Activated naive CD4-positive, alpha-beta T cell treated with Interleukin-2 at 50 U/mL for 16 hours (primary cell): Measurements from ENCODE around the gene ERG.

ENCODE experiments used
- DNase-seq: peaks from one replicate; pipeline ENCODE4 v3.0.0-alpha.2; 2020

ERG gene

DNA sequence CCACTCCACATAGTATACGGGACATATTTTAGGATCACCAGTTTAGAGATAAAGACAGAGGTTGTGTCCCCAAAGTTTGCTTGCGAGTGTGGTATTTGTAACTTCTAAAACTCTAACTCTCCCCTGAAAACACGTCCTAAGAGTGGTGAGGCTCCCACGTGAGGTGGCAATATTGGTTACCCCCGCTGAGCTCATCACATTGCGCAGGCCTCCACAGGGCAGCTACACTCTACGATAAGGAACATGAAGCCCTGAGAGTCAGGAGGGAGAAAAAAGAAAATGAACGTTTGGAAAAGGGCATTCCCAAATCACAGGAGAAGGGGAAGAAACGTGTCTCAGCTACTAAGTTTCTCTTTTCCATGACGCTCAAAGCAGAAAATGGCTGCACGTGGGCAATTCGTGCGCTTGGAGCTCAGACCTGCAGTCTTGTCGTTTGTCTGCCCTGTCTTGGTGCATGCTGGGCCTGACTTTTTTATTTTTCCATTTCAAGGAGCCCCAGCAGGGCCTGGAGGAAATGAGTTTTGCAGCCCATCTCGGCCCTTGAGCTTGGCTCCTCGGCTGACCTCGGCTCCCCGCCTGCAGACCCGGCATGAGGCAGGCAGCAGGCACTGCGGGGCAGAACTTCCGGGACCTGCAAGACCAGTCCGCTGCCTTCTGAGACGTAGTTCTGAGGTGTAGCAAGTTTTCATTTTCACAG is 25.7 kb downstream of the ERG start:
- no peak for DNase-seq

DNA sequence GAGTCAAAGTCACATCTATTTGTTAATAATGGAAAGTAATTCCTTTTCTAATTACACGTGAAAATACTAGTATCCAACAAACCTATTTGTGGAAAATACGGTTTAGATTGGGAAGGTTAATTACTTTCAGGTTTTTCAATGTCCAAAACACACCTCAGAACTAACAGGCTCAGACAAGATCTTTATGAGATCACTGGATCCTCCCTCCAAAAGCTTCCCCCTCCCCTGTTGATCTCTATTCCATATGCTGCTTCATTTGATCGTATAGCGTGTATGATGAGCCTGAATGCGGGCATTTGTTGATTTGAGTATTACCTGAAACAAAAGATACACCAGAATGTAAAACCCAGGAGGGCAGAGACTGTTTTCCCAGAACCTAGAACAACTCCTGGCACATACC is 26.5 kb downstream of the ERG start:
- DNase-seq = no peak

DNA sequence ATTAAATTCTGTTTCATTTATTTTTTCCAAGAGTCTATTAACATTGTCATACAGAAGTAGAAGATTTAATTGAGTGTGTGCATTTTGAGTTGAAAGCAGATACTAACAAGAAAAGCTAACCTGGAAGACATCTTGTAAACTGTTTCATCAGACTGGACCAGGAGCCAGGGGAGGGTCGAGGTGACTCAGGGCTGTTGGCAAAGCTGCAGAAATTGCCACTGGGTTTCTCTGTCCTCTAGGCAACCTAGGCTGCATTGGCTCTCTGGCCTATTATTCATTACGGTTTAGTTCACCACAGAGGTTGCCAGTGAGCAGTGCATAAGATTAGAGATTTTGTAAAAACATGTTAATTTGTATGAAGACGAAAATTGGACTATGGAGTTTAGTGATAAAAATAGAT is 27.5 kb downstream of the ERG start:
- no peak for DNase-seq

DNA sequence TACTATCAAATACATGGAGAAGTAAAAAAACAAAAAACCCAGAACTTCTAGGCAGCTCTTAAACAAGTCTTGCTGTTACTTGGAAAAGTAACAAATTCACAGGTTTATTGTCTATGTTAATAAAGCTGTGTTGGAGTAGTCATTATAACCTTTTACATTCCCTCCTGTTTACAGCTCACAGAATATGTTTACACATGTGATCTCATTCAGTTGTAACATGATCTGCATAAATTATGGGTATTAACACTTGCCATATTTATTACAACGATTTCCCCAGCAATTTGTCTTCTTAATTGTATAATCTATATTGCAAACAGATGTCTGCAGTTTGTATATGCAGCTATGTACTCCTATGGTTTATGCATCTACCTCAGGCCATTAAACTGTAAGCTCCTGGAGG is 28.6 kb downstream of the ERG start:
- no peak for DNase-seq

DNA sequence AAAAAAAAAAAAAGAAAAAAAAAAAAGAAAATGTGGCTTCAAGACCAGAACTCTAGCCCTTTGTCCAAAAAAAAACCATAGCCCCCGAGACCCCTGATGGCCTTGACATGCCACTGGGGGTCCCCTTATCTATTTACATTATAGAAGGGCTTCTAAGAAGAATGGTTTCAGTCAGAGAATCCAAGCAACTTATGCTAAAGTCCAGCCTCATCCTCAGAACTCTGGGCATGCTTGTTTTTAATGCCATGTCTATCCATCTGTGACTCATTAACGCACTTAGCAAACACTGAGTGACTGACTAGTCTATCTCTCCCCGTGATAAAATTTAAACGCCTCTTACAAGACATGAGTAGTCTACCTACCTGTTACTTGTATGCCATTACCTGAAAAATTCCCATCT is 29.3 kb downstream of the ERG start:
- DNase-seq = no peak

DNA sequence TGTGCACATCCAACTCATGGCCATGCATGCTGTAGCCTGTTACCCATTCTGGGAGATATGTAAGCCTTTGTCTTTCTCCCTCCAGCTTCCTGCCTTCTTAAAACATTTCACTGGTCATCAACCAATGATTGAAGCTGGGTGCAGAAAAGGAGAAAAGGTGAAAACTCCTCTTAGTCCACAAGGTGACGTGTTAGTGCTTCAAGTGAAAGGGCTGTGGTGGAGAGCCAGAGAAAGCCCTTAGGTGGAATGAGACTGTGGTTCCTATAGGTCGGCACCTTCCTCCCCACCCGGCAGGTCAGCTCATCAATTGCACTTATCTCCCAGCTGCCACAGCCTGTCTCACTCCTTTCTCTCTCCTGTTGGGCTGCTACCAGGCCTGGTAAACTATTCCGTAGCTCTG is 30.4 kb downstream of the ERG start:
- DNase-seq = no peak

DNA sequence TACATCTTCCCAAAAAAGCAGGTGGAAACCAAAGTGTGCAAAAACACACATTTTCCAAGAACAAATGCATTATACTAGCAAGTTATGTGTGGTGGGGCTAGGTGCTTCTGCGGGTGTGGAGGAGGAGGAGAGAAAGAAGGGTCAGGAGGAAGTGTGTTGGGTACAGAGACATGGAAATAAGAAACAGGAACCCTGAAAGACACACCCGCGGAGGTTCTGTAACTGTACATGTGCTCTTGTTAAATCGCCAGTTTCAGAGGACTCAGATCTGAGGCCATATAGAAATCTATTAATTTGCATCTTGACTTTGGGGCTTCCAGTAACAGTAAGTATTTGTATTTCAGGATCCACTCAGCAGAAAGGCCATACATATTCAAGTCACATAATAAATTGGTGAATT is 30.9 kb downstream of the ERG start:
- DNase-seq = no peak

DNA sequence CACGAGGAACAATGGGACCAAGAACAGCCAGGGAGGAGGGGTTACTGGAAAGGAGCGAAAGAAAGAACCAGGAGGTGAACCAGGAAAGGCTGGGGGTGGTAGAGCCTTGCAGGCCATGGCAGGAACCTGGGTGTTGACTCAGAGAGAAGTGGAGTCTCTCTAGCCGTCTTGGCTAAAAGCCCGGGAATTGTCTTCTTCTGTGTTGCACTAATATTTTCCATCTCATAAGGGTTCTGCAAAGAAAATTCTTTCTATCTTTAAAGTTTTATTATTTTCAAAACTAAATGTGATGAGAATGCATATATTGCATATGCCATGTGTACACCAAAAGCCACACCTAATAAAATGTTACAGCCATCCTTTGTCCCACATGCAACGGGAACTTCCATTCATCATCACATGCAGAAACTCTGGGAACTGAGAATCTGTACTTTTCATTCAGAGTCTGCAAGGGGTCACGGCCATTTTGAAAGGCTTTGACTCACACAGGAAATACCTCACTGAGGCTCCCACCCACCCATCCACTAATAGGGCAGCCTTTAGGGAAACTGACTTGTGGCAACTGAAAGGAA is 38.0 kb downstream of the ERG start:
- no peak for DNase-seq

DNA sequence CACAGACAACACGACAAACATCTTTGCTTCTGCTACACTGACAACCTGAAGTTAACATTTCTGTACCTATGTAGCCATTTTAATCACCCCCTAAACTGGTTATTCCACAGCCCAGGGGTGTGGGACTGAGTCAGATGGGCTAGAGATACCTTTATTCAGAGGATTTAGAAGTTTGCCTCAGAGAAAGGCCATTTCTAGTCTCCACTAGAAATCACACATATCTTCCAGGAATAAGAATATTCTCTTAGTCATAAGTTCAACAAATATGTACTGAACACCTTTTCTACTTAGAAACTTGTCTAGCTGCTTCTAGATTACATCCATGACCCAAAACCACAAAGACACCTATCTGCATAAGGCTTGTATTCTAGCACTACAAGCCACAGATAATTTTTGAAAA is 38.8 kb downstream of the ERG start:
- no peak for DNase-seq

DNA sequence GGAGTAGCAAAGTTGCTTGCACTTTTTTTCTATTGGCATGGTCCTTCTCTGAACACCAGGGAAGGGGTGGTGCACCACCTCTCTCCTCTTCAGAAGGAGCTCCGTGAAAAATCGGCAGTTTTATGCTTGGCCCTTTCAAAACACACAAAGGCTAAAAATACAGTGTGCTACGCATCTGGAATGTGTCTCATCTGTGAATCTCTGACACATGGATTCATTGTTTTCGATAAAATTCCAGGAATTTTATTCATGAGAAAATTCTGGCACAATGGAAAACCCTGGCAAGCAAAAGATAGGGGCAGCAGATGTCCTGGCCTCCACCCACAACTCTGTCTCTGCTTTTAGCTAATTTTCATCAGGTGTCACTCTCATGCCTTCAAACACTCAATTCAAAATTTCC is 42.9 kb downstream of the ERG start:
- DNase-seq = no peak

DNA sequence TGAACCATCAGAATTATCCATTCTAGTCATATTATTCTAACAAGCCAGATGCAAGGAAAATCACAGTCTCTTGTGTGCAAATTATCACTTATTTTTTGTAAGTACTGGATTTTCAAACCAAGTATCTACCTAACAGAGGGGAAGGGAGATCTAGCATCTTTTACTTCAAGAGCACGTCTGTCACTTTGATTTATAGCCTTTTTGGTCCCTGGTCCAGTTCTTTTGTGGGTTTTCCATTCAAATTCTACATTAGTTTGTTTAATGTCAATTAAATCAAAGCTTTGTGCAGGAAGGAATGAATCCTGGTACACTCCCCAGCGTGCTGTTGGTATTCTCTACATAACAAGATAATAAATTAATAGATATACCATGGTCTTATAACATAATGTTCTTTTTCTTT is 43.6 kb downstream of the ERG start:
- DNase-seq = no peak

DNA sequence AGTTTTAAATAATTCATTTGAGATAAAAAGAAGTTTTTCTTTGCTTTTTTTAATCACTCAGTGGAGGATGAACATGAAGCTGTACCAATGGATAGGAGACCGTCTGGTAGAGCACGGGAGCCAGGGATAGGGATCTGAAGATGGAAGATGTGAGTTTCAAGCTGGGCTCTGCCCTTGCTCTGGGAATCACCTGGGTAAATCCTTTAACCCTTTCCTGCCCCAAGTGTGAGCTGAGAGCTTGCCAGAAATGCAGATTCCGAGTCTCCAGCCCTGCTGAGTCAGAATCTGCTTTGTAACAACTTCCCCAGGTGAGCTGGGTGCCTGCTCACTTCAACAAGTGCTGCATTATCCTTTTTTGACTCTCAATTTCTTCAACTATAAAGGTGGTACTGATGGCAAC is 44.1 kb downstream of the ERG start:
- DNase-seq = no peak

DNA sequence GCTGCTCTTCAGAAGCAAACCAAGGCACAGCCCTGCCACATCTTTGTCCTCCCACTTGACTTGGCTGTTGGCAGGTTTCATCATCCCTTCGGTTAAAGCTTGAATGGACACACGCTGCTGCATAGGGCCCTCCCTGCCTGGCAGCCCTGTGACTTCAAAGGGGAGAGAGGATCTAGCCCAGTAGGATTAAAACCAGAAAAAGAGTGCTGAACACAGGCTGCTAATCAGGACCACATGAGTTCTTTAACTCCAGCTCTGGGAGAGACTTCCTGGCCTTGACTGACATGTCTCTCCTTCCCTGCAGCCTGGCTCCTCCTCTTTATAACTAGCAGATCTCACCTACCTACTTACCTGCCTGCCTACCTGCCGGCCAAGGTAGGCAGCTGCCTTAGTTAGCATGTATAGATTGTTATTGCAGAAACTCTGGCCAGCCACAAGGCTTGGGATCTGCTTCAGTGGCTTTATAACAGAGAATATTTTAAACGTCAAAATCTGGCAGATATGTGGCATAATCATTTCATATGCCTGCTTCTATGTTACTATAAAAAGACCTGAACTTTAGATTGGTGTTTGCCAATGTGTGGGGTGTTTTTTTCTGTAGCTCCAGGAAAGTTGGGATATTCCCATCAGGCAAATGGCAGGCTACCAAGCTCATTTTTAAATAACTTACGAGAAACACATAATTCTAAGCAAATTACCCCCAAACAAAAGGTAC is 49.4 kb downstream of the ERG start:
- DNase-seq = no peak

DNA sequence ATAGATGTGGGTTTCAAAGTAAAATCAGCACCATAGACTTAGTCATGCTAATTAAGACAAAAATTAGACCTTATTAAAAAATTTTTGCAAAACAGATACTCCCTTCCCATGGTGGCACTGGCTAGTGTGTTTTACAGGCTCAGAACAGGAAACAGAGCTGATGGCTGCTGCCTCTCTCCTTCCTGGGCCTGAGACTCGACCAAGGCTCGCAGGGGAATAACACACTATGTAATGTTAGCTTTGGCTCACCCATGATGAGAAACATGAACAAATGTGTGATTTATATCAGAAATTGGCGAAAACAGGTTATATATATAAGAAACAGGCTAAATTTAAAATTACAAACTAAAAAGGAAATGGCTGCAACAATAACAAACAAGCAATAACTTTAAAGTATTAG is 50.7 kb downstream of the ERG start:
- no peak for DNase-seq

DNA sequence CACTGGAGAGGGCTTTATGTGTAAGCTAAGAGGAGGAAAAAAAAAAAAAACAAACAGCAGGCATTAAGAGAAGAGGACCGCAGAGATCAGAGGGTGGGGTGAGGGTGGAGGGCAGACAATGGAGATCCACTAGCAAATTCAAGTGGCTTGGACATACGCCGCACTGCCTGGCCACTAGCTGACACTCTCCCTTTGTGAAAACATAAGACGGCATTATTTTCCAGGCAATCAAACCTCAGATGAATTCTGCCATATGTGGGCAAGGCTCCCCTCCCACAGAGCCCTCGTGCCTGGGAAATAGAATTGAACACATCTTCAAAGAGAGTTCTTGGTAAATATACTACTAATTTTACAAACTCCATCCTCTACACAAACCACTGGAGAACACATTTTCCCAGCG is 53.6 kb downstream of the ERG start:
- DNase-seq = no peak

DNA sequence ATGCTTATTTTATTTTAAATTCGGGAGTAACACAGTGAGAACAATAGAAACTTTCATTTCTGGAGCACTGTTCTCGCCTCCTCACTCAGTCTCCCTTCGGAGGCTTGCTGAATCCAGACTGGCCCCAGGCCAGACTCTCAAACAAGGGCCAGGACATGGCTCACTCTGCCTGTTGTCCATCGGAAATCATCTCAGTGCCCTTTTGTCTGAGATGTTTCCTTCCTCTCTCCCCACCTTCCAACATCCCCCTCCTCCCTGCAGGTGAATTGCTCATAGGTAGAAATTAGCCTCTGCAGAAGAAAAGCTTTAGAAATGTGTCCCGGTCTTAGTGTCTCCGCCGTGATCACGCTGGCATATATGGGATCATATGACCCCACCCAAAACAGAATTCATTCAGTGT is 55.2 kb downstream of the ERG start:
- no peak for DNase-seq

DNA sequence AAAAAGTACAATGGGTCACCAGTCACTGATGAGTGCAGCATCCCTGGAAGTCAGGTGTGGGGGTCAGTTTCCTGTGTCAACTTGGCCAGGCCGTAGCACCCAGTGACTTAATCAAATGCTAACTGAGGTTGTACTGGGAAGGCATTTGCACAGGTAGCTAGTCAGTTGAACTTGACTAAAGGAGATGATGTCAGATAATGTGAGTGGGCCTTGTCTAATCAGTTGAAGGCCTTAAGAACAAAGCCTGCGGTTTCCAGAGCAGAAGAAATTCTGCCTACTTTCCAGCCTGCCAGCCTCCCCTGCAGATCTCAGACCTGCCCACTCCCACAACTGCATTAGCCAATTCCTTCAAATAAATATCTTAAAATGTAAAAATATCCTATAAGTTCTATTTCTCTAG is 57.1 kb downstream of the ERG start:
- DNase-seq = no peak

DNA sequence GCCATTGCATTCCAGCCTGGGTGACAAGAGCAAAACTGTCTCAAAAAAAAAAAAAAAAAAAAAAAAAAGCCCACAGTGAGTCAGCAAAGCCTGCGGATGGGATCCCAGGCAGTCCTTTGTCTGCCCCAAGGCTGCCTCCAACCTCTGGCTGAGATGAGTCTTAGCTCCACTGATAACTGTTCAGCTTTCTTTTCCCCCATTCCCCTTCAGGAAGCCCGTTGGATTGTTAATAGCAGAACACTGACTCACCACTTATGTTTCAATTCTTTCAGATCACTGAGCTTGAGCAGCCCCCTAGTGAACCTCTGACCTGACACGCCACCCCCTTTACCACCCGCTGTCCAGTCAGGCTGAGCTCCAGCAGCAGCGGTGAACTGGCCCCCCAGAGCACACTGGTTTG is 57.5 kb downstream of the ERG start:
- DNase-seq = no peak

DNA sequence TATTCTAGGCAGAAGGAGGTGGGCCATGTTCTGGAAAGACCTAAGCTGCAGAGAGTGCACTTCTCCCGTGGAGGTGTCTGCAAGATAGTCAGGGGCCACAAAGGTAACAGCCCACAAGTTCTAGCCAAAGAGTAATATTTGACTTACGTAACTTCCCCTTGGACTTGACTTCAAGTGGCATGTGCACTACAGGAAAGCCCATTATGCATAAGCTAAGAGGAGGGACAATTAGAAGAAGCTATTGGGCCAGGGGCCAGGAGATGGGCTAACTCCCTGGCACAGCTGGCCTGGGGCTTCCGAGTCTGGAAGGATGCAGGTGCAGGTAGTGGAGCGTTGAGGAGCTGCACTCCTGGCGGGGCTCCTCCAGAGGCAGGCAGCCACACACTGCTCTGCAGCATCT is 58.3 kb downstream of the ERG start:
- DNase-seq = no peak

DNA sequence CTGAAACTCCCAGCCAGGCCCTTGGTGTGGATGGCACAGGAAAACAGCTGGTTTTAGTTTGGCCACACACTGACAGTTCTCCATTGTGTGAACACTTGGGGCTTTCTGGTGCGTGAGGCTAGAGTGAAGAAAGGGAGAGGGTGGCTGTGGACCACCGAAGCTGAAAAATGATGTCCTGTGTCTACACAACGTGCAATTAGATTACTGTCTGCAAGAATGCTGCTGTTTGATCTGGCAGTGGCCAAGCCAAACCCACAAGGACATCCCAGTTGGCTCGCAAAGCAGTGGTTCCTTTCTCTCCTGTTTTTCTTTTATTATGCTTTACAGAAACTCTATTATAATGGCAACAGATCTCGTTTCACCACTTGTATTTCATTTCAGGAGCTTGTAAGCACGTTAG is 58.9 kb downstream of the ERG start:
- DNase-seq = no peak

DNA sequence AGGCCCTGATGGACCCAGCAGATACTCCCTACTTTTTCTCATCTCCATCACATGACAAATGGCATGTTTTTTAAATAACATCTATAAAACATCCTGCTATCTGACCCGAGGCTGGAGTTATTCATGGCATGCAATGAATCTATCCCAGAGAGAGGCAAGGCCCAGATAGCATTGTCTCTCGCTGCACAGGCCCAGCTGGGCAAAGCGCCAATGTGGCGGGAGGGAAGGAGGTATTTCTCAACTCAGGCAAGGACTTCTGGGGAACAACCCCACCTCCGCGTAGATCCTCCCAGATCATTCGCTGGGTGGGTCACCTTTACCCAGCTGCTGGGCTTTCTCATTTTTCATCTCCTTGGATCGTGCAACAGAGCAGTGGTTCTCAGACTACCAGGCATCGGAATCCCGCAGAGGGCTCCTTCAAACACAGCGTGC is 59.8 kb downstream of the ERG start:
- no peak for DNase-seq

DNA sequence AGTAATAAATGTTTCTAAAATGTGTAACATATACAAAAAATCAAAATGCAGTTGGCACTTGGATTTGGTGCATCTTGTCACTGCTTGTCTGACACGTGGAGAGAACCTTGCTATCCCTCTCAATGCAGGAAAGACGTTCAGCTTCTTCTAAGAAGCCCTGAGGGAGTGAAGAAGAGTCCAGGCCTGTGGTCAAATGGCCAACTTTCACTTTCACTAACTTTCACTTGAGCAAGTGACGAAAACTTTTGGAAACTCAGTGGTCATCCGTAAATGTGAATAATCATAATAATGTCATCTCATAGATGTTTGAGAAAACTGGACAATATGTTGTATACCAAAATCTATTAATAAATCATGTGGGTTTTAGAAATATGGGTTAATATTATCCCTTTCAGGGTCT is 61.9 kb downstream of the ERG start:
- DNase-seq = no peak

DNA sequence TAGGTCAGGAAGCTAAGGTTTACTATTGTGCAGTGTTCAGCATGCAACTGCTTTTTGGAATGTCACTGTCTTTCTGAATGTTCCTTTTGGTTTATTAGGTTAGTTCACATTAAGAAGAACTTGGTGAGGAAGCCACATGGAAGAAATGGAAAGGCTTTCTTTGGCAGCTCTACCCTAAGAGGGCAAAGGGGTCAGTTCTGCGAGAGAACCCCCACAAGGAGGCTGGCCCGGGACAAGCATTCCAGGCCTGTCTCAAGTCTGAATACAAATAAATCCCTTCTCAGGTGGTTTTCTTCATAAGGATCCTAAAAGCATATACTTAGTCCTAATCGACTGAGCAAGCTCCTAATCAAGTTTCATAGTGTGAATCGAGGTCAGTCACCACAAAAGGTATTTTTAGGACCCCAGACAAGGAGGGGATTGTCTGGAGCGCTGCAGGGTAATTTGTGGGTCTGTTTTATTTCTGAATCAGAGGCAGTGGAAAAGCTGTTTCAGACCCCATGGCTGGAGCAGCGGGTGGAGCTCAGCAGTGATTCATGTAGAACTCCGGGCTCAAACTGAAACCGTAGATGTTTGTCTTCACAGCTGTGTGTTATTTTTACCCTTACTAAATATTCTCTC is 63.3 kb downstream of the ERG start:
- DNase-seq = no peak

DNA sequence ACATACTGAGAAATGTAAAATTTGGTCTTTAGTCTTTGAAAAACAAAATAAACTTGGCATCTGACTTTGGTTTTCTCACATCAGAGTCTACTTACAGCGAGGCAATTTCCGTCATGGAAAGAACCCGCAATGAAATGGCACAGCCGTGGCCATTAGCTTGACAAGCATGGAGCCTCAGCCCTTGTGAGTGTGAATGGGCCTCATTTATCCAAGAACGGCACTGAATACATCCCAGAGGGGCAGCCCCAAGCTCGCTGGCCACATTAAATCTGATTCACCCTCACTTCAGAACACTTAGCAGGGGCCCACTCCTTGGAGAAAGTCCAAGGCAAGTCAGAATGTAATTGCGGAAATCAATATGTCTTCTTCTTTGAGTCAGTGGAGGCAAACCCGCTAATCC is 64.8 kb downstream of the ERG start:
- no peak for DNase-seq
